ENCODE data around the gene IL17B. TPM values are rescaled to one million over a fixed set of nuclear protein-coding genes. Genes with fewer than 3 reads are reported as not detected.
A peak's percentile ranks its signal among the peaks of the same experiment; 100 is the strongest.

Gene IL17B
- total RNA-seq, 2 donors from 2014 or later = 0.83 to 2.9 TPM

GRCh38 chr5:149344151-149344550 is 34.9 kb downstream of the IL17B start:
- DNase-seq (ENCODE audit: low spot score) = no peak
- Histone ChIP-seq H3K27ac (peak overlapping the region in 1 of 2 donors; percentile 86), H3K9me3 (no peaks in the 10 kb centered on the region), H3K4me1 (peaks cover 0 to 35% of the 10 kb centered on the region in 2 donors), H3K4me3 (no peak overlapping the region), H3K36me3 (peaks cover 41% of the 10 kb centered on the region), H3K27me3 (no peaks in the 10 kb centered on the region)
- no peak for TF ChIP-seq CTCF (IDR thresholded peaks at IDR 0.05)

- Histone ChIP-seq H3K36me3 (peaks cover 39% of the 10 kb centered on the region), H3K4me1 (peaks cover 0 to 22% of the 10 kb centered on the region in 2 donors), H3K27ac (no peak overlapping the region), H3K27me3 (no peaks in the 10 kb centered on the region), H3K9me3 (no peaks in the 10 kb centered on the region), H3K4me3 (no peak overlapping the region)
- no peak for DNase-seq (ENCODE audit: low spot score)
- TF ChIP-seq CTCF (IDR thresholded peaks at IDR 0.05) = no peak
Measured at GRCh38 chr5:149341876-149342275, 37.2 kb downstream of the IL17B start.

GRCh38 chr5:149340920-149341319 is 38.2 kb downstream of the IL17B start:
- TF ChIP-seq CTCF (IDR thresholded peaks at IDR 0.05) = no peak
- Histone ChIP-seq H3K4me1 (peaks cover 0 to 16% of the 10 kb centered on the region in 2 donors), H3K36me3 (peaks cover 48% of the 10 kb centered on the region), H3K27me3 (no peaks in the 10 kb centered on the region), H3K9me3 (no peaks in the 10 kb centered on the region), H3K27ac (no peak overlapping the region), H3K4me3 (no peak overlapping the region)
- no peak for DNase-seq (ENCODE audit: low spot score)

GRCh38 chr5:149338364-149338763 is 40.7 kb downstream of the IL17B start:
- Histone ChIP-seq H3K27me3 (no peaks in the 10 kb centered on the region), H3K4me1 (no peaks in the 10 kb centered on the region), H3K9me3 (no peaks in the 10 kb centered on the region), H3K36me3 (peaks cover 74% of the 10 kb centered on the region), H3K27ac (no peak overlapping the region), H3K4me3 (no peak overlapping the region)
- no peak for DNase-seq (ENCODE audit: low spot score)
- no peak for TF ChIP-seq CTCF (IDR thresholded peaks at IDR 0.05)

- Histone ChIP-seq H3K27ac (no peak overlapping the region), H3K9me3 (no peaks in the 10 kb centered on the region), H3K4me1 (no peaks in the 10 kb centered on the region), H3K36me3 (peaks cover 79% of the 10 kb centered on the region), H3K27me3 (no peaks in the 10 kb centered on the region), H3K4me3 (no peak overlapping the region)
- no peak for TF ChIP-seq CTCF (IDR thresholded peaks at IDR 0.05)
- DNase-seq (ENCODE audit: low spot score) = no peak
Measured at GRCh38 chr5:149337736-149338135, 41.4 kb downstream of the IL17B start.

- no peaks in the 10 kb centered on the region for H3K9me3 ChIP-seq
- H3K4me3 ChIP-seq = no peak overlapping the region
- no peaks in the 10 kb centered on the region for H3K4me1 ChIP-seq
- DNase-seq (ENCODE audit: low spot score) = no peak
- TF ChIP-seq CTCF (IDR thresholded peaks at IDR 0.05) = no peak
- H3K27me3 ChIP-seq = no peaks in the 10 kb centered on the region
- H3K36me3 ChIP-seq = peaks cover 88% of the 10 kb centered on the region
- no peak overlapping the region for H3K27ac ChIP-seq
Measured at GRCh38 chr5:149333711-149334443, 45.2 kb downstream of the IL17B start.

Measured in right atrium auricular region (tissue), 2 donors.